Transverse colon (tissue), 4 donors: ENCODE results near the gene TTLL9. TPM values are rescaled to one million over a fixed set of nuclear protein-coding genes. Genes with fewer than 3 reads are reported as not detected.

Experiments
- DNase-seq: peaks from one replicate; pipeline ENCODE4 v3.0.0-alpha.2; 2019
- H3K27ac ChIP-seq, 4 donors: fragments of 200-600 bp; sonication (generic); 2 replicates each; pipeline ENCODE4 v1.5.1; 2016 to 2018; ENCODE audit warnings: inconsistent platforms in 4 of 4
- H3K27me3 ChIP-seq: fragments of 200-600 bp; sonication (generic); 2 replicates; pipeline ENCODE4 v1.5.1; 2017; ENCODE audit warnings: inconsistent platforms
- H3K36me3 ChIP-seq, 4 donors: fragments of 200-600 bp; sonication (generic); 2 replicates each; pipeline ENCODE4 v1.5.1; 2017 to 2019; ENCODE audit warnings: inconsistent platforms in 4 of 4
- H3K4me1 ChIP-seq, 4 donors: fragments of 200-600 bp; sonication (generic); 2 replicates each; pipeline ENCODE4 v1.5.1; 2017 to 2020; ENCODE audit warnings: inconsistent platforms in 4 of 4
- H3K4me3 ChIP-seq, 4 donors: fragments of 200-600 bp; sonication (generic); 1 replicate in 1 of 4; 2 replicates in 3 of 4; pipeline versions ENCODE4 v1.5.1 to v1.6.1; 2017 to 2019; ENCODE audit warnings: inconsistent platforms in 4 of 4
- H3K9me3 ChIP-seq, 2 donors: fragments of 200-600 bp; sonication (generic); 2 replicates each; pipeline ENCODE4 v1.5.1; 2017 to 2019; ENCODE audit warnings: inconsistent platforms in 2 of 2
- CTCF ChIP-seq, 5 experiments: fragments of 200-600 bp in 3 of 5; fragments of 450-650 bp in 2 of 5; sonication (generic) in 3 of 5; IDR thresholded peaks; 1 replicate in 2 of 5; 2 replicates in 3 of 5; pipeline ENCODE4 v1.5.1; 2016 to 2017; ENCODE audit warnings: antibody characterized with exemption in 5 of 5, inconsistent platforms in 3 of 5, mild to moderate bottlenecking in 2 of 5, moderate library complexity in 1 of 5
- EP300 ChIP-seq: sonication (generic); formaldehyde crosslinking; IDR thresholded peaks from one replicate; pipeline ENCODE4 v1.6.1; 2017; ENCODE audit warnings: antibody characterized with exemption, low read depth
- POLR2A ChIP-seq: fragments of 450-650 bp; IDR thresholded peaks from one replicate; pipeline ENCODE4 v1.6.1; 2016; ENCODE audit warnings: antibody characterized with exemption, mild to moderate bottlenecking, moderate library complexity
- POLR2AphosphoS5 ChIP-seq, 3 donors: sonication (generic); formaldehyde crosslinking; IDR thresholded peaks; one replicate each; pipeline ENCODE4 v1.6.1; 2016; ENCODE audit warnings: antibody characterized with exemption in 3 of 3
- WGBS, 2 donors: methylation state at CpG; one replicate each; pipeline ENCODE4 v1.1.5; 2018; ENCODE audit warnings: low coverage in 1 of 2; 5-methylcytosine and 5-hydroxymethylcytosine counted together
- in situ Hi-C, 4 donors: fragments of 200-750 bp; cut with MboI; loops; one replicate each; pipeline versions ENCODE4 v1.15.0 to v1.15.1; 2017; ENCODE audit warnings: low sequenced_read_pairs in 3 of 4, low pct_ligation_motif_present in 1 of 4, low pct_unique_long_range_greater_than_20kb in 1 of 4
- intact Hi-C: fragments of 100-400 bp; cut with DNase I; formaldehyde crosslinking; loops from one replicate; pipeline ENCODE4 v1.15.1; 2023; ENCODE audit warnings: low total_unique reads
- total RNA-seq, 4 donors: library from RNA; depleted of rRNA; stranded (reverse); fragments of >200 nt; gene quantifications; one replicate each; pipeline ENCODE4 v1.1.0, GENCODE V29; 2016

Gene TTLL9
- total RNA-seq, 4 donors from 2014 or later: not detected

DNA sequence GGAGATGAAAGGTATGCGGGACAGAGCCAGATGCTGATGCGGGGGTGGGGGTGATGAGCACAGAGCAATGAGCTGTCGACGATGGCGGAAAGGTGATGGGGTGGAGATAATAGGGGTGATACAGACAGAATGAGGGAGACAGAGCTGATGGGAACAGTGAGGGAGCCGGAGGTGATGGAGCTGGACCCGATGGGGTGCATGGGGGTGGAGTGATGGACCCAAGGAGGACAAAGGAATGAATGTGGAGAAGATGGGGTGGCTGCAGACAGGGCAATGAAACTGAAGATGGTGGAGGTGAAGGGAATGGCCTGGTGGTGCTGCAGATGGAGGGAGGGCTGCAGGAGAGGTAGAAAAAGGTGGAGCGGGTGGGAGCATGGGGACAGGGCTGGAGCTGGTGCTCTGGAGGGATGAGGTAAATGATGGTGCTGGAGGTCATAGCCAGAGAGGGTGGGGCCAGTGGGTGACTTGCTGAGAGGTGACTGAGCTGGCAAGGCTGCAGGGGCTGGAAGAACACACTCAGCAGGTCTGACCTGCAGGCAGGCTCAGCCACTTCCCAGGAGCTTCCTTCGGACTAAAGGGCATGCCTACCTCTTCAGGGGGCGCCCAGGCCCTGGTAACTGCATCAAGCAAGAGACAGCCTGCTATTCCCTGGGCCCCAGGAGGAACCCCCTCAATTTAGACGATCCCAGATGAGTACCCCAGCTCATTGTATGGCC lies 19.0 kb upstream of the TTLL9 start:
- Histone ChIP-seq H3K9me3 (no peaks in the 10 kb centered on the region), H3K27me3 (peaks cover 39% of the 10 kb centered on the region), H3K27ac (no peak overlapping the region), H3K4me1 (peaks cover 0 to 5% (median 0%) of the 10 kb centered on the region in 4 donors), H3K36me3 (no peaks in the 10 kb centered on the region), H3K4me3 (no peak overlapping the region)
- WGBS, 2 donors: 68 to 71% methylated on average over 8 to 11 of the region's 11 CpGs
- in situ Hi-C loops: loop anchor here in 1 of 4 donors (10.0 kb wide), 1 partner anchor 113 kb away; the partner anchor contains the start of gene XKR7
- TF ChIP-seq POLR2AphosphoS5 (IDR thresholded peaks at IDR 0.05): no peak
- TF ChIP-seq EP300: no peak
- no peak for TF ChIP-seq POLR2A
- intact Hi-C loops: no loop called here
- no peak for DNase-seq

DNA sequence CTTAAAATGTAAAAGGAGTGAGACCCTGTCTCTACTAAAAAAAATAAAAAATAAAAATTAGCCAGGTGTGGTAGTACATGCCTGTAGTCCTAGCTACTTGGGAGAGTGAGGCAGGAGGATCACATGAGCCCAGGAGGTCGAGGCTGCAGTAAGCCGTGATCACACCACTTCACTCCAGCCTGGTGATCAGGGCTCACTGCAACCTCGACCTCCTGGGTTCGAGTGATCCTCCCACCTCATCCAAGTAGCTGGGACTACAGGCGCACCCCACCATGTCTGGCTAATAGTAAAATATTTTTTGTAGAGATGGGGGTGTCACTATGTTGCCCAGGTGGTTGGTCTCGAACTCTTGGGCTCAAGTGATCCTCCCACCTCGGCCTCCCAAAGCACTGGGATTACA lies 17.0 kb upstream of the TTLL9 start:
- Histone ChIP-seq H3K36me3 (no peaks in the 10 kb centered on the region), H3K4me3 (no peak overlapping the region), H3K27ac (no peak overlapping the region), H3K9me3 (no peaks in the 10 kb centered on the region), H3K4me1 (peaks cover 0 to 5% (median 0%) of the 10 kb centered on the region in 4 donors), H3K27me3 (peaks cover 46% of the 10 kb centered on the region)
- TF ChIP-seq POLR2AphosphoS5 (IDR thresholded peaks at IDR 0.05): no peak
- no peak for TF ChIP-seq EP300
- no peak for TF ChIP-seq POLR2A
- no peak for TF ChIP-seq CTCF (IDR thresholded peaks at IDR 0.05)
- 58 to 72% methylated on average over 4 to 7 of the region's 7 CpGs for WGBS, 2 donors
- intact Hi-C loops (no loop called here), in situ Hi-C loops (loop anchor here in 1 of 4 donors (10.0 kb wide), 1 partner anchor 111 kb away; the partner anchor contains the start of gene XKR7)
- no peak for DNase-seq

- WGBS, 2 donors: 56 to 78% methylated on average over 3 of the region's 3 CpGs
- no peaks in the 10 kb centered on the region for H3K9me3 ChIP-seq
- peaks cover 58% of the 10 kb centered on the region for H3K27me3 ChIP-seq
- H3K4me1 ChIP-seq: peaks cover 10 to 19% (median 14%) of the 10 kb centered on the region in 4 donors
- TF ChIP-seq POLR2A: no peak
- no peak for TF ChIP-seq EP300
- TF ChIP-seq POLR2AphosphoS5 (IDR thresholded peaks at IDR 0.05): no peak
- in situ Hi-C loops: loop anchor here in 1 of 4 donors (10.0 kb wide), 1 partner anchor 108 kb away; the partner anchor contains the start of gene XKR7
- H3K27ac ChIP-seq: no peak overlapping the region
- no peak overlapping the region for H3K4me3 ChIP-seq
- H3K36me3 ChIP-seq: no peaks in the 10 kb centered on the region
- DNase-seq: no peak
- intact Hi-C loops: no loop called here
Measured at GRCh38 chr20:31856516-31856915, 13.9 kb upstream of the TTLL9 start.

DNA sequence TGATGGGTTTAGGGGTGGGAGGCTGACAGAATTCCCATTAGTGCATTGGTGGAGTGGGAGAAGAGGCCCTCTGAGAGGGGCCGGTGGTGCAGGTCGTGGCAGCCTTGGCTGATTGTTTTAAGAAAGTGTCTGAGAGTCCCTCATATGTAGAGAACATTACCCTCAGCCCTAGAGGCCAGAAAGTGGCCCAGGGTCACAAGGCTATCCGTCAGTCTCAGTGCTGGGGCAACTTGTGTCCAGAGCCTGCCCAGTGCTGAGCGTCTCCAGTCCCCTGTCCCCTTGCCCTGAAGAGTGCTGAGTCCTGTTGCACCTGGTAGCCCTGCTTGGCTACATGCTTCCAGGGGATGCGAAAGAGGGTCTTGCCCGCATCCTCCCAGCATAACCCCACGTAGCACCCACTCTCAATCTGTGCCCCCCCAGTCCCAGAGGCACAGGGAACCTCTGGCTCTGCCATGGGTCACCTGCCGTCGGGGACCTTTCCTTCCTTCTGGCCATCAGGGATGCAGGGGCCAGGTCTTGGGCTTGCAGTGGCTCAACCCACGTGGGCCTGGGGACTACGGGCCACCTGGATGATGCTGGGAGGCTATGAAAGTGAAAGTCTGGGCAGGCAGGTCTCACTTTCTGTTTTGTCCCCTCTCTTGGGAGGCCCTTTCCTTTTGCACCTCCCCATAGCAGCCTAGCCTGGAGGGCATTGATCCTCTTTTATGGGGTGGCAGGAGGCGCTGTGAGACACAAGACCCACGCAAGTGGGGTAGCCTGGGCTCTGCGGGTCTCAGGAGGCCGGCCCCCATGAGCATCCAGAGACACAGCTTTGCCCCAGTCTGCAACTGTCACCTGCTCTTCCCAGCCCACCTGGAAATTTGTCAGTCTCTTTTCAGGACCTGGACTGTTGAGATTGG lies 12.3 kb upstream of the TTLL9 start:
- H3K36me3 ChIP-seq: no peaks in the 10 kb centered on the region
- in situ Hi-C loops: loop anchor here in 1 of 4 donors (10.0 kb wide), 1 partner anchor 107 kb away; the partner anchor contains the start of gene XKR7

More for the DNA sequence above, 12.3 kb upstream of the TTLL9 start:
- intact Hi-C loops: loop anchor here (2.0 kb wide), 1 partner anchor 95 kb away; the partner anchor contains the start of gene PDRG1
- TF ChIP-seq EP300: no peak
- no peak for TF ChIP-seq CTCF (IDR thresholded peaks at IDR 0.05)
- TF ChIP-seq POLR2AphosphoS5 (IDR thresholded peaks at IDR 0.05): no peak
- TF ChIP-seq POLR2A: no peak
- Histone ChIP-seq H3K27ac (no peak overlapping the region), H3K4me1 (peaks cover 10 to 19% (median 14%) of the 10 kb centered on the region in 4 donors), H3K9me3 (no peaks in the 10 kb centered on the region), H3K4me3 (no peak overlapping the region), H3K27me3 (peaks cover 47% of the 10 kb centered on the region)
- 40 to 72% methylated on average over 1 to 15 of the region's 15 CpGs for WGBS, 2 donors
- no peak for DNase-seq
